ENCODE measurements around the gene DUSP18.
"Not testable (repeated sequence)": the region's sequence is repeated elsewhere in the genome, so short reads cannot be mapped to it uniquely, and the experiment has no call there.

The DUSP18 gene

DNA sequence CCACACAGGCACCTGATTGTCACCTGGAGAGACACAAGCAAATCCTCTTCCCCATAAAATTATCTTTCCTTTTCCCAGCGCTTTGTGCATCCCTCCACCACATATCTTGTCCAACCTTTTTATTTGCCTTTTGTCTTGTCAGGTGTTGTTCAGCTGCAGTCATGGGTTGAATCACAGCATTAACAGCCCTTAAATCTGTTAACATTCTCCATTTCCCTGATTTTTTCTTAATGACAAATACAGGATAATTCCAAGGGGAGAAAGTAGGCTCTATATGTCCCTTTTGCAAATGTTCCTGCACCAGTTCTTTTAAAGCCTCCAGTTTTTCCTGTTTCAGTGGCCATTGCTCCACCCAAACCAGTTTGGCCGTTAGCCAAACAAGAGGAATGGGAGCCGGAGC is 8.9 kb upstream of the DUSP18 start:
- not testable (repeated sequence) for DNase-seq

DNA sequence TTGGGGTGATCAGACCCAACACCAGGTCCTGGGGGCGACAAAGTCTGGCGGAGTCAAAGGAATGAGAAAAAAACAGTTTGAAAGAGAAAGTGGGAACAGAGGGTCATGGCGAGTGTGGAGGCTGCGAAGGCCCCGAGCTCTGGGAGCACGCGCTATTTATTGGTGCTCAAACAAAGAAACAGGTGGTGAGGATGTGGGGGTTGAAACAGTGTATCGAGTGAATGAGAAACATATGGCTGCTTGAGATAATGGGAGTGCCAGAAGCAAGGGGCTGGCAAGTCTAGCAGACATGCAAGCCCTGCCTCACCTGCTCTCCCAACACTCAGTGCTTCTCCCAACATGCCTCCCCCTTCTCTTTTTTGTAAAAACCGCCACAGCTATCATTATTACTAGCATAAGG is 7.8 kb upstream of the DUSP18 start:
- no peak for DNase-seq

- no peak for DNase-seq
These were observed 6.8 kb upstream of the DUSP18 start for GRCh38 chr22:30674482-30674881.

DNA sequence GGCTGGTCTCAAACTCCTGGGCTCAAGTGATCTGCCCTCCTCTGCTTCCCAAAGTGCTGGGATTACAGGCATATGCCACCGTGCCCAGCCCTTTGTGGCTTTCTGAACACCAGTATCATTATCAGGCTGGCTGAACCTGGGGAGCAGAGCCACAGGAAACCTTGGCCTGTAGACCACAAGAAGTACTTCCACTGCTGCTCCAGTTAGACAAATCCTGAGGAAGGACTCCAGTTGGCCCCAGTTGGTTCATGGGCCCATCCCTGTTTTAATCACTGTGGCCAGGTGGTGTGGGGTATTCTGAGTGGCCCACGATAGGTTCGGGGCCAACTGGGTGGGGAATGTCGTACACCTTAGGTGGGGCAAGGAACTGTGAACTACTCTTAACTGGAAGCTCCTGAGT is 5.5 kb upstream of the DUSP18 start:
- no peak for DNase-seq

DNA sequence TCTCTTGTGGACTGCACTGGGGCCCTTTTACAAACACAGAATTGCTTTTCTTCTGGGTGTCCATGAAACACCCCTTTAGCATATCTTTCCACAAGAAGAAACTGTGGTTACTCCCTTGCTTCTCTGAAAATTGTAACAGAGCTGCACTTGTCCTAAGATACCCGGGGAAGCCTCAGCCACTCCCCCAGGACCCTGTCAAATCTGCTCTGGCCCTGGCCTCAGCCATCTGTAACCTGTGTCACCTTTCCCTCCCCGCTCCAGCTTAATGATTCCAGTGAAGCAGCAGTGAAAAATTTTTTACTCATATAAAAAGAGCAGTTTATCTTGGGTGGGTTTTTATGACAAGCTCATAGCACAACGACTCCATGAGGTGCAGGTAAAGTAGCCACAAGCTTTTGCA is 3.4 kb upstream of the DUSP18 start:
- no peak for DNase-seq

DNA sequence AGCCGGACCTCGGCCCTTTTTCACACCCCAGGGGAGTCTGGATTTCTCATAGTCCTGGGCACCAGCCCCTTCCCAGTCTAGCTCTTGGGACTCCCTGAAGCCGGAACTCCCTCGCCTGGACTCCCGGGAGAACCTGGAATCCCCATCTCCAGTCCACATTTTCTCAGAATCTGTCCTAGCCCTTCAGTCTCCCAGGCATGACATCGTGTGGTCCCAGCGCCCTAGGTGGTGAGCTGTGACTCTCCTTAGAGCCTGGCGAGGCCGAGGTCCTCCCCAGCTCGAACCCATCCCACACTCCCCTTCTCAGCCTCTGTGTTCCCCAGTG is 673 bp upstream of the DUSP18 start:
- DNase-seq: no peak

DNA sequence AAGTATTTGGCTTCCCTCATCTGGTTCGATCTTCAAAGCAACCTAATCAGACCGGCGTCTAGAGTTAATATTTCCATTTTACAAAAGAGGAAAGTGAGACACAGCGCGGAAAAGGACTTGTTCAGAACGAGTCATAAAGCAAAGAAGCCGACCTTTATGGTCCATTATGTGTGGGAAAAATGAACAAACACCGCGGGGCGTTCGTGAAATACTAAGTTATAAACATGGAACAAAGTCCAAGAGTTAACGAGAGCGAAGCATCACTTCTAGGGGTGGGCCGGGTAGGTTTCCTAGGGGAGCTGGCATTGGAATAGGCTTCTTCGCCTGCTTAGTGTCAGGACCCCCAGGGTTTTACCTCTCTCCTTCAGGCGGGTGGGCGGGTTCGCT is 575 bp downstream of the DUSP18 start:
- peak; percentile 8 for DNase-seq

GRCh38 chr22:30665786-30666185 is 1.9 kb downstream of the DUSP18 start:
- DNase-seq: no peak

- DNase-seq: no peak
These were observed 2.4 kb downstream of the DUSP18 start for GRCh38 chr22:30665266-30665665.

GRCh38 chr22:30664798-30665197 is 2.9 kb downstream of the DUSP18 start:
- DNase-seq: no peak

DNA sequence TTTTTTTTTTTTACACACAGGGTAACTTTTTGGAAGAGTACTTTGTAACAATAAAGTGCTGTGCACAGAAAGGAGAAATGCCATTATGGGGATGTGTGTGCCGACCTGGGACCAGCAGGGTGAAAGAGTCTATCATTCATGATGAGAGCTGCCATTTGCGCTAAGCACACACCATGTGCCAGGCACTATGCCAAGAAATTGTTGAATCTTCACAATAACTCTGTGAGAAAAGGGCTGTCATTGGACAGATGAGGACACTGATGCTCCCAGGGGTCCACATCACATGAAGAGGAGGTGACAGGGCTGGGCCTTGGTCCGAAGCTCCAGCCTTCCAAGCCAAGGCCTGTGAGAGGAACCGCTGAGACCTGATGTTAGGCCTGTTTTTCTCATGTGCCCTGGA is 5.6 kb downstream of the DUSP18 start:
- no peak for DNase-seq

- DNase-seq: no peak
These were observed 12.1 kb downstream of the DUSP18 start for GRCh38 chr22:30655532-30655931.

DNA sequence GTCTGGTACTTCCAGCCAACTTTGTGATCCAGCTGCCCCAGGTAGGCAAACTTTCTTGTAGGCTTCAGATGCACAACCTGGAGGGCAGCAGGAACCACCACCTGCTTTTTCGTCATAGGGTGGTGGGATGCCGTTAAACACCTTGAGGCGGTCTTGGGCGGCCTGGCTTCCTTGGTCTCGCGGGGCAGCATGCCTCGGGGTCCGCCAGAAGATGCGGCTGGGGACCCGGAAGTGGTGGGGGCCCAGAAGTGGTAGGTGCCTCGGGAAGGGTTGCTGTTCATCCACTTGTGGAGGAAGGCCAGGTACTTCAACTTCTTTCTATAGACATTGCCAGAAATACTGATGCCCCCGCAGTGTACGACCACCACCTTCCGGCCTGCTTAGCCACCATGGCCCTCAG is 13.3 kb downstream of the DUSP18 start:
- DNase-seq: no peak

DNA sequence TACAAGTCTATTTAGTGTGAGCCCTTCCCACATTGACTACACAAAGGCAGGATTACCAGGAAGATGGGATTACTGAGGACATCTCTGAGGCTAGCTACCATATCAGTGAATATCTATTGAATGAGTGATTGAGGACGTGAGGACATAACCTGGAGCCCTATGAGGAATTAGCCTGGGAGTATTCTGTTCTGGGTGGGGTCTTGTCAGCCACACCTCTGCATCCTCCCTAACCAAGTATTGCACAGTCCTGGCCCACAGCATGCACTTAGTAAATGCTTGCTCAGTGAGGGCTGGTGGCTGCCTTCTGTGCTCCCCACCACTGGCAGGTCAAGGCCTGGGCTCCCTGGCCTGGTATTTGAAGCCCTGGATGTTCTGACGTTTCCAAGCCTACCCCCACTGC is 14.8 kb downstream of the DUSP18 start:
- DNase-seq: no peak

GRCh38 chr22:30650508-30651116 is 17.1 kb downstream of the DUSP18 start:
- DNase-seq: no peak

DNA sequence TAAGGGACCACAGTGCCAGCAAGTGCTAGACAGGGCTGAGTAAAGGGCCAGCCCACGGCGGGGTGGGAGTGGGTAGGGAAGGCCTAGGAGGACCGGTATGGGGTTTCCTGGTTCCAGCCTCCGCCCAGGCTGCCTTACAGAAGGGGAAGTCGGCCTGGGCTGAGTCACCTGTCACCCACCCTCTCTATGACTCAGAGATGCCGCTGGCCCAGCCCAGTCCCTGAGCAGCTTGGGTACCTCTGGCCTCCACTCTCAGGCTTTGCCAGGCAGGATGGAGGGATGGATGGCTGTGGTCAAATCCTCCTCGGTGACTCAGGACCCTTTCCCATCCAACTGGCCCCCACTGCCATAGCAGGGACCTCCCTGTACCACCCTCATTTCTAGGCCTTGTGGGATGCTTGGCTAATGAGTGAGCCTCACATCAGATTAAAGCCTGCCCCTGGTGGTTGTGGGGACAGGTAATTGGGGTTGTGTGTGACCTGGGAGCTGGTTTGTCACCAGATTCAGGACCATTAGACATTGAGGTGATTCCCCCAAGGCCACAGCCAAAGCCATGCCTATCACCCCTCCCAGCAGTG is 18.2 kb downstream of the DUSP18 start:
- peak; percentile 81 for DNase-seq

GRCh38 chr22:30648825-30649224 is 18.9 kb downstream of the DUSP18 start:
- DNase-seq: no peak

DNA sequence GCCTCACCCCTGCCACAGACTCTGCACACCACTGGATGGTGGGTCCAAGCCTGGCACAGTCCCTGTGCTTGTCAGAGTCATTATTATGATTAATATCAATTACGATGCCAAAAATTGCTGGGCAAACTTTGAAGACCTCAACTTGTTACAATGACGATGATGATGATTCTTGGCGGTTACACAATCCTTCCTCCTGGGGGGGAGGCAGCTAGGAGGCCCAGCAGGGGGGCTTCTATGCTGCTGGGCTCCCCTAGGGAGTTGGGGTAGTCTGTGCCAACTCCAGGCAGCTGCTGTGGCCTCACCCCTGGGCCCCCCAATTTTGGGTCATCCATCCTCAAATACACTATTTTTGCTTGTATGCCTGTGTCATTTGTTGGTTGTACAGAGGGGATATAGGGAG is 20.1 kb downstream of the DUSP18 start:
- no peak for DNase-seq

- DNase-seq: no peak
These were observed 21.0 kb downstream of the DUSP18 start for GRCh38 chr22:30646518-30647160.

DNA sequence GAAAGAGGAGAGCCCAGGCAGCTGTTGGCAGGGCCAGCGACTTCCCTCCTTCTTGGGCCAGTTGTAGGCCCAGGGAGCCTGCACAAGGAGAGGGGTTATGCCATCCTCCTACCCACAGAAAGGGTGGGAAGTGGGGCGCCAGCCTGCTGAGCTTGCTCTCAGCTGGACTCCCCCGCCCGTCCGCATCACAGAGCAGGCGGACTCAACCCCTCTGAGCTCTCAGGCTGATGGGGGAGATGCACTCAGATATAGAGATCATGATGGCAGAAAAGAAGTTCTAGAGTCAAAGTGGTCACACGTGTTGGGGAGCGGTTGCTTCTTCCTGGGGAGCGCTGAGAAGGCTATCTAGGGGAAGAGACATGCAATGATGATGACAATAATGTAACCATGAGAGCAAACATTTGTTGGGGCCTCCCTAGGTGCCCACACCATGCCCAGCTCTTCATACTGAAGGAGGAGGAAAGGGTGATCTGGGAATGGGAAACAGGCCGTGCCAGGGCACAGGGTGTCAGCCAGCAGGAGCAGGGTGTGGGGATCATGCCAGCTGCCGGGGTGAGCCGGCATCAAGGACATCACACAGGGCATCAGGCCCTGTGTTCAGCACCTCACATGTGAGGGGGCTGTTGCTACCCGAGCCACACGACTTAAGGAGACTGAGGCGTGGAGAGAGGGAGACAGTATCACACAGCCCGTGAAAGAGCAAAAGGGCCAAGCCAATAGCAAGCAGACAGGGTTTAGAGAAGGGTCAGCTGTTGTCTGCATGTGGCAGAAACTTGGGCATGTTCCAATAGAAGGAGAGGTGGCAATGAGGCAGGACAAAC is 24.4 kb downstream of the DUSP18 start:
- no peak for DNase-seq

DNA sequence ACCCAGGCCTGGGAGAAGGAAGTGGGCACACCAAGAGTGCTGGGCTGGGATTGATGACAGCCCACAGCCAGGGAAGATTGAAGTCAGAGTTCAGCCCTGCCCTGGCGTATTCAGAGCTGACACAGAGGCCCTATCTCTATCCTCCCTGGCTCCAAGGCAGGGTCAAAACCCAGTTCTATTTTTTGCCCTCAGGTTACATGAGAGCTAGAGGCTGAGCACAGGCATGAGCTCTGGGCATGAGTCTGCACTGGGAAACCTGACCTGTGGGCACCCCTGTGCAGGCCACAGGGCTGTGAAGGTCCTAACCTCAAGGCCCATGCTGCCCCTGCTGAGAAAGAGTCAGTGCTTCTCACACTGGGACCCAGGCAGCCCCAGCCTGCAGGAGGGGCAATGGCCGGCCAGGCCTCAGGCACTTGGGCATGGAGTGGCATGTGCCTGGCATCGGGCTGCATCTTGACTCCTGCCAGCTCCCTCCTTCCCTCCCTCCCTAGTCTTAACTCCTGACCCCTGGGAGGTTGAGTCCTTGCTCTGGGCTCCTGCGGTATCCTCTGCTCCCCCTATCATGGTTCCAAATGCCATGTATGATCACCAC is 26.7 kb downstream of the DUSP18 start:
- no peak for DNase-seq

GRCh38 chr22:30640361-30640760 is 27.3 kb downstream of the DUSP18 start:
- no peak for DNase-seq

DNA sequence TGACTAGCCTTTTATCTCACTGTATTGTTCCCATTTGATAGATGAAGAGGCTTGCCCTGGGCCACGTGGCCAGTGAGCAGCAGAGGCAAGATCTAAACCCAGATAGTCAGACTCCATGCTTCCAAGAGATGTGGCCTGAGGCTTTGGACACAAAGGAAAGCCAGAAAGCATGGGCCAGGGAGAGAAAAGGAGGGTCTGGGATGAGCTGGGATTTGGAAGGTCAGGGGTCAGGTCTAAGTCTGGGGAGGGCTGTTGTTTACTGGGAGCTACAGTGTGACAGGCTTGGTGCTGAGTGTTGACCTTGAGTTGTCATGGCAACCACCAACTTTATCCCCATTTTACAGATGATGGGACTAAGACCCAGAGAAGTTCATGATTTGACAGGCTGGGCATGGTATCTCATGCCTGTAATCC is 30.0 kb downstream of the DUSP18 start:
- no peak for DNase-seq
